ENCODE measurements around the gene FXYD6. TPM values are rescaled to one million over a fixed set of nuclear protein-coding genes. Genes with fewer than 3 reads are reported as not detected.
"Not testable (repeated sequence)": the region's sequence is repeated elsewhere in the genome, so short reads cannot be mapped to it uniquely, and the experiment has no call there.

Gene FXYD6
- polyA plus RNA-seq, 4 donors, result 0.67 to 58.4 (median 22.6) TPM

- DNase-seq, result peak in 1 of 2 donors; percentile 84
- Histone ChIP-seq H3K27ac (ENCODE audit: low read depth in 1 of 3, low read length in 2 of 3) (peak overlapping the region in 2 of 3 donors; percentile 79 to 86), H3K36me3 (ENCODE audit: control insufficient read depth in 3 of 3, insufficient read depth in 2 of 3, low read depth in 1 of 3, low read length in 3 of 3) (peaks cover 0 to 6% (median 0%) of the 10 kb centered on the region in 3 donors), H3K4me3 (ENCODE audit: low read depth in 1 of 3, low read length in 3 of 3) (no peak overlapping the region), H3K9me3 (ENCODE audit: control insufficient read depth in 2 of 2, insufficient read depth in 1 of 2, low read depth in 1 of 2, low read length in 1 of 2) (no peaks in the 10 kb centered on the region), H3K4me1 (ENCODE audit: control insufficient read depth in 3 of 3, insufficient read depth in 2 of 3, low read depth in 1 of 3, low read length in 2 of 3) (peaks cover 2 to 65% (median 6%) of the 10 kb centered on the region in 3 donors), H3K27me3 (ENCODE audit: control insufficient read depth in 3 of 3, insufficient read depth in 3 of 3, low read length in 3 of 3) (no peaks in the 10 kb centered on the region)
- FAIRE-seq, result no peak
- WGBS, 3 donors, result 72 to 82% (median 72%) methylated on average over 20 of the region's 20 CpGs
Measured at GRCh38 chr11:117816151-117816741, 60.2 kb downstream of the FXYD6 start.

GRCh38 chr11:117815262-117815803, 61.1 kb downstream of the FXYD6 start:
- WGBS, 3 donors, result 22 to 45% (median 37%) methylated on average over 7 of the region's 7 CpGs
- FAIRE-seq (no peak), DNase-seq (peak; percentile 35 to 57)
- Histone ChIP-seq H3K4me3 (ENCODE audit: low read depth in 1 of 3, low read length in 3 of 3) (no peak overlapping the region), H3K27me3 (ENCODE audit: control insufficient read depth in 3 of 3, insufficient read depth in 3 of 3, low read length in 3 of 3) (no peaks in the 10 kb centered on the region), H3K4me1 (ENCODE audit: control insufficient read depth in 3 of 3, insufficient read depth in 2 of 3, low read depth in 1 of 3, low read length in 2 of 3) (peaks cover 2 to 62% (median 6%) of the 10 kb centered on the region in 3 donors), H3K9me3 (ENCODE audit: control insufficient read depth in 2 of 2, insufficient read depth in 1 of 2, low read depth in 1 of 2, low read length in 1 of 2) (no peaks in the 10 kb centered on the region), H3K27ac (ENCODE audit: low read depth in 1 of 3, low read length in 2 of 3) (peak overlapping the region in 2 of 3 donors; percentile 79 to 86), H3K36me3 (ENCODE audit: control insufficient read depth in 3 of 3, insufficient read depth in 2 of 3, low read depth in 1 of 3, low read length in 3 of 3) (peaks cover 0 to 6% (median 0%) of the 10 kb centered on the region in 3 donors)

- FAIRE-seq (no peak), DNase-seq (peak; percentile 90 to 94)
- Histone ChIP-seq H3K27me3 (ENCODE audit: control insufficient read depth in 3 of 3, insufficient read depth in 3 of 3, low read length in 3 of 3) (no peaks in the 10 kb centered on the region), H3K9me3 (ENCODE audit: control insufficient read depth in 2 of 2, insufficient read depth in 1 of 2, low read depth in 1 of 2, low read length in 1 of 2) (no peaks in the 10 kb centered on the region), H3K36me3 (ENCODE audit: control insufficient read depth in 3 of 3, insufficient read depth in 2 of 3, low read depth in 1 of 3, low read length in 3 of 3) (peaks cover 0 to 5% (median 0%) of the 10 kb centered on the region in 3 donors), H3K4me3 (ENCODE audit: low read depth in 1 of 3, low read length in 3 of 3) (no peak overlapping the region), H3K27ac (ENCODE audit: low read depth in 1 of 3, low read length in 2 of 3) (peak overlapping the region in 2 of 3 donors; percentile 79 to 86), H3K4me1 (ENCODE audit: control insufficient read depth in 3 of 3, insufficient read depth in 2 of 3, low read depth in 1 of 3, low read length in 2 of 3) (peaks cover 2 to 57% (median 6%) of the 10 kb centered on the region in 3 donors)
- WGBS, 3 donors, result 14 to 31% (median 25%) methylated on average over 14 of the region's 14 CpGs
Measured at GRCh38 chr11:117814766-117815261, 61.6 kb downstream of the FXYD6 start.

- 67 to 76% (median 72%) methylated on average over 7 of the region's 7 CpGs for WGBS, 3 donors
- Histone ChIP-seq H3K36me3 (ENCODE audit: control insufficient read depth in 3 of 3, insufficient read depth in 2 of 3, low read depth in 1 of 3, low read length in 3 of 3) (peaks cover 0 to 2% (median 0%) of the 10 kb centered on the region in 3 donors), H3K27ac (ENCODE audit: low read depth in 1 of 3, low read length in 2 of 3) (peak overlapping the region in 2 of 3 donors; percentile 79 to 86), H3K27me3 (ENCODE audit: control insufficient read depth in 3 of 3, insufficient read depth in 3 of 3, low read length in 3 of 3) (no peaks in the 10 kb centered on the region), H3K9me3 (ENCODE audit: control insufficient read depth in 2 of 2, insufficient read depth in 1 of 2, low read depth in 1 of 2, low read length in 1 of 2) (no peaks in the 10 kb centered on the region), H3K4me1 (ENCODE audit: control insufficient read depth in 3 of 3, insufficient read depth in 2 of 3, low read depth in 1 of 3, low read length in 2 of 3) (peaks cover 2 to 52% (median 2%) of the 10 kb centered on the region in 3 donors), H3K4me3 (ENCODE audit: low read depth in 1 of 3, low read length in 3 of 3) (no peak overlapping the region)
- DNase-seq (peak in 1 of 2 donors; percentile 82), FAIRE-seq (no peak)
Measured at GRCh38 chr11:117814204-117814765, 62.2 kb downstream of the FXYD6 start.

GRCh38 chr11:117810056-117810451, 66.4 kb downstream of the FXYD6 start:
- not testable (repeated sequence) for FAIRE-seq; H3K27ac ChIP-seq (ENCODE audit: low read depth in 1 of 3, low read length in 2 of 3); DNase-seq; H3K9me3 ChIP-seq (ENCODE audit: control insufficient read depth in 2 of 2, insufficient read depth in 1 of 2, low read depth in 1 of 2, low read length in 1 of 2); H3K4me3 ChIP-seq (ENCODE audit: low read depth in 1 of 3, low read length in 3 of 3); H3K27me3 ChIP-seq (ENCODE audit: control insufficient read depth in 3 of 3, insufficient read depth in 3 of 3, low read length in 3 of 3); H3K36me3 ChIP-seq (ENCODE audit: control insufficient read depth in 3 of 3, insufficient read depth in 2 of 3, low read depth in 1 of 3, low read length in 3 of 3)
- peaks cover 0 to 19% (median 2%) of the 10 kb centered on the region in 3 donors for H3K4me1 ChIP-seq (ENCODE audit: control insufficient read depth in 3 of 3, insufficient read depth in 2 of 3, low read depth in 1 of 3, low read length in 2 of 3)
- WGBS, 3 donors, result 42 to 77% (median 60%) methylated on average over 12 of the region's 12 CpGs

GRCh38 chr11:117809236-117810055, 67.0 kb downstream of the FXYD6 start:
- Histone ChIP-seq H3K4me1 (ENCODE audit: control insufficient read depth in 3 of 3, insufficient read depth in 2 of 3, low read depth in 1 of 3, low read length in 2 of 3) (peaks cover 0 to 13% (median 2%) of the 10 kb centered on the region in 3 donors), H3K27me3 (ENCODE audit: control insufficient read depth in 3 of 3, insufficient read depth in 3 of 3, low read length in 3 of 3) (no peaks in the 10 kb centered on the region), H3K4me3 (ENCODE audit: low read depth in 1 of 3, low read length in 3 of 3) (no peak overlapping the region), H3K27ac (ENCODE audit: low read depth in 1 of 3, low read length in 2 of 3) (peak overlapping the region in 1 of 3 donors; percentile 9), H3K36me3 (ENCODE audit: control insufficient read depth in 3 of 3, insufficient read depth in 2 of 3, low read depth in 1 of 3, low read length in 3 of 3) (no peaks in the 10 kb centered on the region), H3K9me3 (ENCODE audit: control insufficient read depth in 2 of 2, insufficient read depth in 1 of 2, low read depth in 1 of 2, low read length in 1 of 2) (no peaks in the 10 kb centered on the region)
- WGBS, 3 donors, result 21 to 30% (median 28%) methylated on average over 22 of the region's 22 CpGs
- DNase-seq (peak; percentile 59 to 85), FAIRE-seq (no peak)

GRCh38 chr11:117808784-117809183, 67.7 kb downstream of the FXYD6 start:
- H3K9me3 ChIP-seq (ENCODE audit: control insufficient read depth in 2 of 2, insufficient read depth in 1 of 2, low read depth in 1 of 2, low read length in 1 of 2), result no peaks in the 10 kb centered on the region
- no peak for FAIRE-seq
- H3K27ac ChIP-seq (ENCODE audit: low read depth in 1 of 3, low read length in 2 of 3), result peak overlapping the region in 1 of 3 donors; percentile 9
- WGBS, 3 donors, result 28 to 56% (median 36%) methylated on average over 12 of the region's 12 CpGs
- H3K27me3 ChIP-seq (ENCODE audit: control insufficient read depth in 3 of 3, insufficient read depth in 3 of 3, low read length in 3 of 3), result no peaks in the 10 kb centered on the region
- peak in 1 of 2 donors; percentile 56 for DNase-seq
- H3K36me3 ChIP-seq (ENCODE audit: control insufficient read depth in 3 of 3, insufficient read depth in 2 of 3, low read depth in 1 of 3, low read length in 3 of 3), result no peaks in the 10 kb centered on the region
- peaks cover 0 to 6% (median 0%) of the 10 kb centered on the region in 3 donors for H3K4me1 ChIP-seq (ENCODE audit: control insufficient read depth in 3 of 3, insufficient read depth in 2 of 3, low read depth in 1 of 3, low read length in 2 of 3)
- H3K4me3 ChIP-seq (ENCODE audit: low read depth in 1 of 3, low read length in 3 of 3), result no peak overlapping the region

Measured in small intestine (tissue), 7 donors.